ENCODE measurements around the gene CARD11.

CARD11 gene

GRCh38 chr7:3005257-3005656 is 38.4 kb downstream of the CARD11 start:
- TF ChIP-seq CTCF (IDR thresholded peaks at IDR 0.05) = no peak
- Histone ChIP-seq H3K9me3 (ENCODE audit: control insufficient read depth, low read length) (no peaks in the 10 kb centered on the region), H3K27ac (no peak overlapping the region), H3K27me3 (ENCODE audit: control insufficient read depth, insufficient read depth, low read length) (no peaks in the 10 kb centered on the region), H3K79me2 (no peaks in the 10 kb centered on the region), H2AFZ (no peak overlapping the region), H3K4me3 (ENCODE audit: low read depth, low read length) (no peak overlapping the region), H3K4me1 (no peaks in the 10 kb centered on the region), H3K9ac (no peak overlapping the region), H3K4me2 (ENCODE audit: low read length) (no peak overlapping the region), H3K36me3 (ENCODE audit: control insufficient read depth, insufficient read depth, low read length) (no peaks in the 10 kb centered on the region)

GRCh38 chr7:3003936-3004335 is 39.7 kb downstream of the CARD11 start:
- no peak overlapping the region for H2AFZ ChIP-seq
- H3K9me3 ChIP-seq (ENCODE audit: control insufficient read depth, low read length) = no peaks in the 10 kb centered on the region

GRCh38 chr7:3002631-3003030 is 41.0 kb downstream of the CARD11 start:
- Histone ChIP-seq H3K27me3 (ENCODE audit: control insufficient read depth, insufficient read depth, low read length) (no peaks in the 10 kb centered on the region), H3K27ac (no peak overlapping the region), H3K4me1 (no peaks in the 10 kb centered on the region), H3K9ac (no peak overlapping the region), H3K36me3 (ENCODE audit: control insufficient read depth, insufficient read depth, low read length) (no peaks in the 10 kb centered on the region), H3K79me2 (no peaks in the 10 kb centered on the region), H3K4me3 (ENCODE audit: low read depth, low read length) (no peak overlapping the region), H3K4me2 (ENCODE audit: low read length) (no peak overlapping the region), H3K9me3 (ENCODE audit: control insufficient read depth, low read length) (no peaks in the 10 kb centered on the region), H2AFZ (no peak overlapping the region)
- no peak for TF ChIP-seq CTCF (IDR thresholded peaks at IDR 0.05)

More at GRCh38 chr7:3003936-3004335, 39.7 kb downstream of the CARD11 start:
- Histone ChIP-seq H3K27me3 (ENCODE audit: control insufficient read depth, insufficient read depth, low read length) (no peaks in the 10 kb centered on the region), H3K27ac (no peak overlapping the region), H3K4me3 (ENCODE audit: low read depth, low read length) (no peak overlapping the region), H3K9ac (no peak overlapping the region), H3K4me1 (no peaks in the 10 kb centered on the region), H3K4me2 (ENCODE audit: low read length) (no peak overlapping the region), H3K36me3 (ENCODE audit: control insufficient read depth, insufficient read depth, low read length) (no peaks in the 10 kb centered on the region), H3K79me2 (no peaks in the 10 kb centered on the region)
- TF ChIP-seq CTCF (IDR thresholded peaks at IDR 0.05) = no peak

GRCh38 chr7:3000566-3000965 is 43.1 kb downstream of the CARD11 start:
- Histone ChIP-seq H3K4me1 (no peaks in the 10 kb centered on the region), H3K79me2 (no peaks in the 10 kb centered on the region), H3K9me3 (ENCODE audit: control insufficient read depth, low read length) (no peaks in the 10 kb centered on the region), H3K27me3 (ENCODE audit: control insufficient read depth, insufficient read depth, low read length) (no peaks in the 10 kb centered on the region), H3K27ac (no peak overlapping the region), H3K4me3 (ENCODE audit: low read depth, low read length) (no peak overlapping the region), H2AFZ (no peak overlapping the region), H3K9ac (no peak overlapping the region), H3K36me3 (ENCODE audit: control insufficient read depth, insufficient read depth, low read length) (no peaks in the 10 kb centered on the region), H3K4me2 (ENCODE audit: low read length) (no peak overlapping the region)
- no peak for TF ChIP-seq CTCF (IDR thresholded peaks at IDR 0.05)

- no peak overlapping the region for H3K4me2 ChIP-seq (ENCODE audit: low read length)
- no peak overlapping the region for H3K9ac ChIP-seq
- no peaks in the 10 kb centered on the region for H3K27me3 ChIP-seq (ENCODE audit: control insufficient read depth, insufficient read depth, low read length)
- no peaks in the 10 kb centered on the region for H3K36me3 ChIP-seq (ENCODE audit: control insufficient read depth, insufficient read depth, low read length)
- H3K27ac ChIP-seq = no peak overlapping the region
- H3K4me3 ChIP-seq (ENCODE audit: low read depth, low read length) = no peak overlapping the region
- no peaks in the 10 kb centered on the region for H3K79me2 ChIP-seq
- no peak overlapping the region for H2AFZ ChIP-seq
- H3K4me1 ChIP-seq = no peaks in the 10 kb centered on the region
- TF ChIP-seq CTCF (IDR thresholded peaks at IDR 0.05) = no peak
- H3K9me3 ChIP-seq (ENCODE audit: control insufficient read depth, low read length) = no peaks in the 10 kb centered on the region
These were observed 44.6 kb downstream of the CARD11 start for GRCh38 chr7:2999078-2999500.

All from parathyroid adenoma (tissue), 2 donors.